BJ (cell line): ENCODE results near the gene TAL1. TPM values are rescaled to one million over a fixed set of nuclear protein-coding genes. Genes with fewer than 3 reads are reported as not detected.

Experiments used
- CTCF ChIA-PET: fragments of 350-600 bp; formaldehyde crosslinking; extraction: SDS; loops from one replicate; lab custom pipeline; 2021; ENCODE audit warnings: antibody characterized with exemption, inconsistent platforms; lab: Yijun Ruan, JAX
- POLR2A ChIA-PET: fragments of 300-600 bp; sonication (Branson Sonifier 250); formaldehyde crosslinking; extraction: SDS; loops from one replicate; lab custom pipeline; 2021; ENCODE audit warnings: antibody characterized with exemption; lab: Charles Lee
- DNase-seq: peaks from one replicate; pipeline ENCODE4 v3.0.0-alpha.2; 2011; ENCODE audit warnings: low read depth
- H3K27me3 ChIP-seq: 2 replicates; pipeline ENCODE4 v1.6.0; 2011; ENCODE audit warnings: low read length; ENCODE audit not compliant: control insufficient read depth, insufficient read depth
- H3K36me3 ChIP-seq: 2 replicates; pipeline ENCODE4 v1.5.1; 2011; ENCODE audit warnings: low read length; ENCODE audit not compliant: control insufficient read depth, insufficient read depth
- H3K4me3 ChIP-seq: 2 replicates; pipeline ENCODE4 v1.5.1; 2011; ENCODE audit warnings: low read depth, mild to moderate bottlenecking, control low read depth, low read length
- polyA plus RNA-seq: library from polyadenylated mRNA; depleted of rRNA; stranded (reverse); fragments of >200 nt; gene quantifications from 2 replicates; pipeline ENCODE4 v1.2.3, GENCODE V29; 2011
- TF ChIP-seq, protein P1 (sequence below): IDR thresholded peaks from 2 replicates; pipeline ENCODE4 v1.5.1; 2011; ENCODE audit warnings: low read depth, mild to moderate bottlenecking, control low read depth, inconsistent platforms, low read length, moderate library complexity; ENCODE audit not compliant: insufficient read depth

TAL1 gene
- polyA plus RNA-seq, 1 experiment = not detected

DNA sequence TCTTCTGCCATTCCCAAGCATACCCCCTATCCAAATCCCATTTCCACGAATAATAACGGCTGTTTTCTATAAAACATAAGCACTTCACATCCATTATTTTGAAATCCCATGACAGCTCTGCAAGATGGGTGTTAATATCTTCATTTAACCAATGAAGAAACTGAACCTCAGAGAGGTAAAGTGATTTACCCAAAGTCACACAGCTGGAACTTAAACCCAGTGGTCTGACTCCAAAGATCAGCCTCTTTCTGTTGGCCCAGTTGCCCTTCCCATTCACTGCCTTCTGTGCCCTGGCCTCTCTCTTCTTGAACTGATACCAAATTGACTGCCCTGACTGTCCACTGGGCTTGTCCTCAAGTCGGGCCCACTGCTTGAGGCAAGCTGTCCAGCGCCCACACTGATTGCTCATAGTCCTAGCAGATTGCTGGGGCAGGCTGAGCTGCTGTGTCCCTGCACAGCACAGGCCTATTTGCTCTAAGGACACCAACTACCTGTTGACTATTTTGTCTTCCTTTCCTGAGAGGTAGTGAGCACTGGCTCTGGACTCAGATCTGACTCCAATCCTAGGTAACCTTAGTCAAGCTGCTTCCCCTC, 19.3 kb downstream of the TAL1 start:
- H3K27me3 ChIP-seq = peaks cover 9% of the 10 kb centered on the region
- DNase-seq = no peak
- no peaks in the 10 kb centered on the region for H3K36me3 ChIP-seq
- H3K4me3 ChIP-seq = no peak overlapping the region
- TF ChIP-seq, protein P1, sequence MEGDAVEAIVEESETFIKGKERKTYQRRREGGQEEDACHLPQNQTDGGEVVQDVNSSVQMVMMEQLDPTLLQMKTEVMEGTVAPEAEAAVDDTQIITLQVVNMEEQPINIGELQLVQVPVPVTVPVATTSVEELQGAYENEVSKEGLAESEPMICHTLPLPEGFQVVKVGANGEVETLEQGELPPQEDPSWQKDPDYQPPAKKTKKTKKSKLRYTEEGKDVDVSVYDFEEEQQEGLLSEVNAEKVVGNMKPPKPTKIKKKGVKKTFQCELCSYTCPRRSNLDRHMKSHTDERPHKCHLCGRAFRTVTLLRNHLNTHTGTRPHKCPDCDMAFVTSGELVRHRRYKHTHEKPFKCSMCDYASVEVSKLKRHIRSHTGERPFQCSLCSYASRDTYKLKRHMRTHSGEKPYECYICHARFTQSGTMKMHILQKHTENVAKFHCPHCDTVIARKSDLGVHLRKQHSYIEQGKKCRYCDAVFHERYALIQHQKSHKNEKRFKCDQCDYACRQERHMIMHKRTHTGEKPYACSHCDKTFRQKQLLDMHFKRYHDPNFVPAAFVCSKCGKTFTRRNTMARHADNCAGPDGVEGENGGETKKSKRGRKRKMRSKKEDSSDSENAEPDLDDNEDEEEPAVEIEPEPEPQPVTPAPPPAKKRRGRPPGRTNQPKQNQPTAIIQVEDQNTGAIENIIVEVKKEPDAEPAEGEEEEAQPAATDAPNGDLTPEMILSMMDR = no peak
- ChIA-PET CTCF (interaction anchor here (0.5 to 1.6 kb wide), 4 partner anchors 8 to 147 kb away, joined by 3 to 7 read pairs (median 4); no protein-coding TSS in a partner anchor), POLR2A (no interaction called here)

DNA sequence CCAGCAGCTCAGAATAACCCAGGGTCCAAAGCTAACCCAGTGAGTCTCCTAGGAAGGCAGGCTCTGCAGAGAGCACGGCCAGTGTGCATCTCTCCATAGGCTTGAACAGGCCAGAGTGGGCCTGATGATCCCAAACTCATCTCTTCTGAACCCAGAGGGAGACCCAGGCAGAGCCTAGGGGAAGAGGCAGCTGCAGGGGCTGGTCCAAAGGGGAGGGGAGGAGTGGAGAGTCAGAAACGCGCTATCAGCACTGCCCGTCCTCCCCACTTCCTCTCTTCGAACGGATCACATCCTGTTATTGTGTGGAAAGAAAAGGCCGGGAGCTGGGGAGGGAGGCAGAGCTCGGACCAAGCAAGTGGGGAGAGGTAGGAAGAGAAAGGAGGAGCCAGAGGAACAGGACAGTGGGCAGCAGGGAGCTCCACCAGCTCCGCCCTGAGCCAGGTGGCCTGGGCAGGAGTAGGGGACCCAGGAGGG, 20.2 kb downstream of the TAL1 start:
- no peak overlapping the region for H3K4me3 ChIP-seq
- DNase-seq = no peak
- TF ChIP-seq, protein P1 = no peak
- H3K27me3 ChIP-seq = peaks cover 9% of the 10 kb centered on the region
- no peaks in the 10 kb centered on the region for H3K36me3 ChIP-seq
- ChIA-PET CTCF (interaction anchor here (0.6 to 1.3 kb wide), 3 partner anchors 10 to 51 kb away, joined by 3 read pairs; no protein-coding TSS in a partner anchor), POLR2A (no interaction called here)

DNA sequence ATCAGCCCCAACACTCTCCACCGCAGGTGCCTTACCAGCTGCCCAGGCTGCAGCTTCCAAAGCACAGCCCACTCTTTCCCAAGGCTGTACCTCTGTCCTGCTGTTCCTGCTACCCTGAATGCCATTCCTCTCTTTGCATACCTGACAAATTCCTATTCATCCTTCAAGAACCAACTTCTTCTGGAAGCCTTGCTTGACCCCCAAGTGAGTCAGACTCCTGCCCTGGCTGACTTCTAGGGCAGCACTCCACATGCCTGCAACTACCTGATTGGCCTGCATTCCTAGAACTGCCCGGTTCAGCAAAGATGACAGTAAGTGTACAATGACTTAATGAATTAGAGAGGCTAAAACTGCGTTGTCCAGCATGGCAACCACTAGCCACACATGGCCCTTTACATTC, 21.4 kb downstream of the TAL1 start:
- ChIA-PET POLR2A (no interaction called here), CTCF (interaction anchor here (0.9 to 1.5 kb wide), 3 partner anchors 11 to 52 kb away, joined by 3 to 5 read pairs (median 4); no protein-coding TSS in a partner anchor)
- TF ChIP-seq, protein P1 = no peak
- peaks cover 9% of the 10 kb centered on the region for H3K27me3 ChIP-seq
- DNase-seq = no peak
- no peak overlapping the region for H3K4me3 ChIP-seq
- H3K36me3 ChIP-seq = no peaks in the 10 kb centered on the region

DNA sequence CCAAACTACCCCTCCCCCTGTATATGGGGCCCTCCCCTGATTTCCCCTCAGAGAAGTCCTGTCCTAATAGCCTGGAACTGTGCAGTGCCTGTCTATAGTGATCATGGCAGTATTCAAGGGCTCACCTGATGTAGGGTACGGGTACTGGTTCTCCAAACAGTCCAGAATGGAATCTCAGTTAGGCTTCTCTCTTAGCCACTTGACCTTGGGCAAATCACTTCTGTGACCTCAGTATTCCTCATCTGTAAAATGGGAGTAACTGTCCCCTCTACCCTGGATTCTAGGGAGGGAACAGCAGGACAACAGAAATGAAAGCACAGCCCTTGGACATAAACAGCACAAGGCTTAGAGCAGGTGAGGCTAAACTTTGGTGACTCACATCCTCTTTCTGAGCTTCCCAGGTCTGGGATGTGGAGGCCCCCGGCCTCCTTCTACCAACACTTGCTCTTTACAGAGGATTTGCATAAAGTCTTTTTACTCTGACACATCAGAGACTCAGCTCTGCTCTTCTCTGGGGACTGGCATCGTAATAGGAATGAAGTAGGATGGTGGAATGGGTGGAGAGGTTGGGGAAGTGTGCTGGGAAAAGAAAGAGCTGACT, 22.2 kb downstream of the TAL1 start:
- DNase-seq = no peak
- ChIA-PET CTCF (interaction anchor here (1.2 to 6.0 kb wide), 3 partner anchors 16 to 53 kb away, joined by 4 to 37 read pairs (median 5); no protein-coding TSS in a partner anchor), POLR2A (no interaction called here)
- TF ChIP-seq, protein P1 = no peak
- H3K27me3 ChIP-seq = peaks cover 9% of the 10 kb centered on the region
- H3K4me3 ChIP-seq = no peak overlapping the region
- no peaks in the 10 kb centered on the region for H3K36me3 ChIP-seq

DNA sequence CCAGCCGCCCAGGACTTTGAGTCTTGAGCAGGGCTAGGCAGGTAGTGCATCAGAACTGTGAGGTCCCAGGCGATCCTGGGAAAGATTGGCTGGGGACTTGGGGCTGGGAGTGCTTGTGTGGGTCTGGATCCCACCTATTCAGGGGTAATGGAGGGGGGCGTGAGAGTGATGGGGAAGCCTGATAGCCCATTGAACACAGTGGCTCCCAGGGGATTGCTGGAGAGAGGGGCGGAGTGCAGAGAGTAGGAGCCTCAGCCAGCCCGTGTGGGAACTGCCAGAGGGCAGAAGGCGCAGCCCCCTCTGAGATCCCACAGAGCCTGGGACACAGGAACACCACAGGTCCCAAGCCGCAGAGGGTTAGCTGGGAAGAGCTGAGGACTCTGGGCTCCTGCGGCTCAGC, 22.9 kb downstream of the TAL1 start:
- no peaks in the 10 kb centered on the region for H3K36me3 ChIP-seq
- POLR2A ChIA-PET = no interaction called here
- H3K27me3 ChIP-seq = peaks cover 11% of the 10 kb centered on the region
- CTCF ChIA-PET = interaction anchor here (6.0 kb wide), 1 partner anchor 16 kb away, joined by 37 read pairs; no protein-coding TSS in a partner anchor
- no peak for DNase-seq
- H3K4me3 ChIP-seq = no peak overlapping the region
- TF ChIP-seq, protein P1 = no peak
